ENCODE measurements around the gene PATE4.

The PATE4 gene

DNA sequence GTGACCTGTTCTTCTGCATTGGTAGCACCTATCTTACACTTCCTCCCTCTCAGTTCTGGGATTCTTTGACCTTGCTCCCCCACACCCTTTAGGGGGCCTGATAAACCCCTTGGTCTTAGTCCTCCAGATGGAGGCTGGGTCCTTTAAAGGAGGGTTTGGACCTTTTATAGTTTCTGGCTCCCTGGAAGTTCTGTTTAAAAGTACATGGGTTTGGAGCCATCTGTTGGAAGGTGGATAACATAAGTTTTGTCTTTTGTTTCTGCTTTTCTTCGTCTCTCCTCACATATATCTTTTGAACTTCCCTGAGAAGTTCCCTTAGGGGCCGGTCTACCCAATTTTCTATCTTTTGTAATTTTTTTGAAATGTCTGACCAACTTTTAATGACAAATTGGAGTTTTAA, 36.4 kb downstream of the PATE4 start:
- Histone ChIP-seq H3K36me3 (no peaks in the 10 kb centered on the region), H3K4me1 (no peaks in the 10 kb centered on the region), H3K27me3 (peaks cover 25% of the 10 kb centered on the region; the same call in 1 of the 2 replicates), H3K9me3 (peaks cover 3% of the 10 kb centered on the region; the same call in 1 of the 2 replicates), H3K4me3 (ENCODE audit: low read depth, low read length) (no peak overlapping the region)
- TF ChIP-seq, protein P1, sequence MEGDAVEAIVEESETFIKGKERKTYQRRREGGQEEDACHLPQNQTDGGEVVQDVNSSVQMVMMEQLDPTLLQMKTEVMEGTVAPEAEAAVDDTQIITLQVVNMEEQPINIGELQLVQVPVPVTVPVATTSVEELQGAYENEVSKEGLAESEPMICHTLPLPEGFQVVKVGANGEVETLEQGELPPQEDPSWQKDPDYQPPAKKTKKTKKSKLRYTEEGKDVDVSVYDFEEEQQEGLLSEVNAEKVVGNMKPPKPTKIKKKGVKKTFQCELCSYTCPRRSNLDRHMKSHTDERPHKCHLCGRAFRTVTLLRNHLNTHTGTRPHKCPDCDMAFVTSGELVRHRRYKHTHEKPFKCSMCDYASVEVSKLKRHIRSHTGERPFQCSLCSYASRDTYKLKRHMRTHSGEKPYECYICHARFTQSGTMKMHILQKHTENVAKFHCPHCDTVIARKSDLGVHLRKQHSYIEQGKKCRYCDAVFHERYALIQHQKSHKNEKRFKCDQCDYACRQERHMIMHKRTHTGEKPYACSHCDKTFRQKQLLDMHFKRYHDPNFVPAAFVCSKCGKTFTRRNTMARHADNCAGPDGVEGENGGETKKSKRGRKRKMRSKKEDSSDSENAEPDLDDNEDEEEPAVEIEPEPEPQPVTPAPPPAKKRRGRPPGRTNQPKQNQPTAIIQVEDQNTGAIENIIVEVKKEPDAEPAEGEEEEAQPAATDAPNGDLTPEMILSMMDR (IDR thresholded peaks at IDR 0.05; ENCODE audit: low read depth, low read length) = no peak
- no peak for DNase-seq

DNA sequence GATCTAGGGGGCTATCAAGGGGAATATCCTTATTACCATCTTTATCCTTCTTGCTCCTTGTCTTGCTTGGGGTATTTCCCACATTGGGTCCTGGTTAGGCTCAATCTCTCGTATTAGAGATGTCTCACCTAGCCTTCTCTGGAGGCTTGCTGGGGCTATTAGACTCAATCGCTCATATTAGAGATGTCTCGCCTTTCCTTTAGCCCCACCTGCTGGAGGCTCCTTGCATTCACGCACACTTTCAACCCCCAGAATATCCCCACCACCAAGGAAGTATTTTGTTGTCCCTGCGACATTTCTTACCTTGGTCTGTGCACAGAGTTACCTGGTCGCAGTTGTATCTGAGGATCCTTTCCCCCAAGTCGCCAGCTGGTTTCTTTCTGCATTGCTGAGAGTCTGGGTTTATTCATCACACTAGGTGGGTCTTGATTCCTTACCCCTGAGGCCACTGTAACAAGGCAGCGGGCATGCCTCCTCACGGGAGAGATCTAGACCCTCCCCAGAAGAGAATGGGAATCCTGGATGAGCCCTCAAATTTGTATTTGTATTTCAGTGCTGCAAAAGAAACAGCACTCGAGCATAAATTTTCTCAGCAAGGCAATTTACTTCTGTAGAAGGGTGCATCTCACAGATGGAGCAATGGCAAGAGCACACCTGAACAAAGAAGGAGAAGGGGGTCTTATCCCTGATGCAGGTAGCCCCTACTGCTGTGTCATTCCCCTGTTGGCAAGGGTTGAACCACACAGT, 38.4 kb downstream of the PATE4 start:
- H3K27me3 ChIP-seq = peaks cover 25% of the 10 kb centered on the region; the same call in 1 of the 2 replicates
- H3K9me3 ChIP-seq = no peaks in the 10 kb centered on the region
- H3K36me3 ChIP-seq = no peaks in the 10 kb centered on the region
- TF ChIP-seq, protein P1 (IDR thresholded peaks at IDR 0.05; ENCODE audit: low read depth, low read length) = peak; percentile 89
- DNase-seq = peak; percentile 72
- H3K4me3 ChIP-seq (ENCODE audit: low read depth, low read length) = no peak overlapping the region
- H3K4me1 ChIP-seq = no peaks in the 10 kb centered on the region

DNA sequence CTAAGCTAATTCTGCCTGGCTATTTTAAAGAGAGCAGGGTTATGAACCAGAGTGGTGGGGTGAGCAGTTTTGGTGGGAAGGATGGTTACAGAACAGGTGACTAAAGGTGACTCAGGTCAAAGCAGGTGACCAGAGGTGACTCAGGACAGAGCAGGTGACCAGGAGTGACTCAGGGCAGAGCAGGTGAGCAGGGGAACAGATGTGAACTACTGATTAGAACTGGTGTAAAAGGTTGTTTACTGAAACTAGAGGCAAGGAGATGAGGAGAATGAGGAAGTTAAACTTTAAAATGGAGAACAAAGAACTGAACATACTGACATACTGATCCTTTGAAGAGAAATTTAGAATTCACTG, 39.0 kb downstream of the PATE4 start:
- no peak for DNase-seq
- peaks cover 23% of the 10 kb centered on the region; the same call in 1 of the 2 replicates for H3K27me3 ChIP-seq
- no peaks in the 10 kb centered on the region for H3K36me3 ChIP-seq
- no peaks in the 10 kb centered on the region for H3K4me1 ChIP-seq
- H3K4me3 ChIP-seq (ENCODE audit: low read depth, low read length) = no peak overlapping the region
- TF ChIP-seq, protein P1 (IDR thresholded peaks at IDR 0.05; ENCODE audit: low read depth, low read length) = no peak
- no peaks in the 10 kb centered on the region for H3K9me3 ChIP-seq

DNA sequence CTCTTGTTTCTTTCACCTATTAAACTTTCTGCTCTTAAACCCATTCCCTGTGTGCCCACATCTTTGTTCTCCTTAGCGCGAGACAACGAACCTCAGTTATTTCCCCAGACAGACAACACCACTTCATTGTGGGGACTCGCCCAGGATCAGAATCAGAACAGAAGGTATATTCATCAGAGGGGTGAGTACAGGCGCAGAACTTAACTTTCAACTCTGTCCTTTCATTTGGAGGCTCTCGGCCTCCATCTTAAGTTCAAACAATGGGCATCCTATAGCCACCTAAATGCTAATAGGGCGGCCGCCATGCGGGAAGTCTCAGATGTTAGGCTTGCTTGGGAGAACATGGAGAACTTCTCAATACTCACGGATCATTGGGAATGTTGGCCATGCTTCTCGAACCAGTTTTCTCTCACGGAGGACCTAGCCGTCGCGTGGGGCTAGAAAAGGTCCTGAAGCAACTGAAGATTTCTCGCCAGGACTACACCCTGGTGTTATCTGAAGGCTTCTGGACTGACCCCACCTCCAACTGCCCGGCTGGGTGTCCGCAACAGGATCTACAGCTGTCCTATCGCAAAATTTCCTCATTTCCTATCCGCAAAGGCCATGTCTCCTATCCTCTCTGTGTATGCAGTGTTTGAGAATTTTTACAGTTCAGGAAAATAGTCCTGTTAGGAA, 40.9 kb downstream of the PATE4 start:
- Histone ChIP-seq H3K9me3 (no peaks in the 10 kb centered on the region), H3K36me3 (no peaks in the 10 kb centered on the region), H3K4me3 (ENCODE audit: low read depth, low read length) (no peak overlapping the region), H3K27me3 (peaks cover 14% of the 10 kb centered on the region; the same call in 1 of the 2 replicates), H3K4me1 (no peaks in the 10 kb centered on the region)
- no peak for DNase-seq
- TF ChIP-seq, protein P1 (IDR thresholded peaks at IDR 0.05; ENCODE audit: low read depth, low read length) = no peak

DNA sequence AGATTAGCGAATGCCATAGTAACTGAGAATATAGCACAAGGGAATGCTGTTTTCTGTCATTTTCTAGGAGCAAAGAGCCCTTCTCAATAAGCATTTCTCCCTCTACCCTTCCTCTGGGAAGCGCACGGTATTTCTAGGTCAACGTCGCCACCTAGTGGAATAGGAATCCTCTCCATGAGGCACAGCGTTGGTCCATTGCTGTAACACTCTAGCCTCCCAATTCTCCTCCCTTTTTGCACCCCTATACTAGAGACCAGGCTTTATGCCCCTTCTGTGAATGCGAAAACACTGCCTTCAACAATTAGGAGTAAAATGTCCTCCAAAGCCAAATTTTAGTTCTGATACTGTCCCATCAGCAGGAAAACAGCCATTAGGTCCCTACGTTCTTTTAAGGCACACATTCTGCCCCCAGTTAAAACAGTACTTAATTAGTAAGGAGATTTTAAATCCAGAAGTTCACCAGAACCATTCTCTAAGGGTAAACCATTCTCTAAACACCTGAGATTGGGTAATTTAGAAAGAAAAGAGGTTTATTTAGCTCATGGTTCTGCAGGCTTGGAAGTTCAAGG, 41.5 kb downstream of the PATE4 start:
- Histone ChIP-seq H3K9me3 (no peaks in the 10 kb centered on the region), H3K4me1 (no peaks in the 10 kb centered on the region), H3K27me3 (peaks cover 14% of the 10 kb centered on the region), H3K36me3 (no peaks in the 10 kb centered on the region), H3K4me3 (ENCODE audit: low read depth, low read length) (no peak overlapping the region)
- peak; percentile 74 for DNase-seq
- TF ChIP-seq, protein P1 (IDR thresholded peaks at IDR 0.05; ENCODE audit: low read depth, low read length) = peak; percentile 92

Data from BE2C (cell line).